ENCODE measurements around the gene TCF4.

Gene TCF4

GRCh38 chr18:55402731-55403405, 185.1 kb downstream of the TCF4 start:
- peak overlapping the region; percentile 43 for H2AFZ ChIP-seq (ENCODE audit: low read length, unreplicated experiment)
- H3K4me3 ChIP-seq (ENCODE audit: low read depth, low read length): peak overlapping the region; percentile 84
- peaks cover 42% of the 10 kb centered on the region for H3K4me1 ChIP-seq (ENCODE audit: control insufficient read depth, insufficient read depth, low read length, unreplicated experiment)
- H3K79me2 ChIP-seq (ENCODE audit: control insufficient read depth, insufficient read depth, low read length, unreplicated experiment): peaks cover 68% of the 10 kb centered on the region
- H3K36me3 ChIP-seq (ENCODE audit: insufficient read depth, low read length): no peaks in the 10 kb centered on the region
- H3K27me3 ChIP-seq (ENCODE audit: insufficient read depth, low read length): no peaks in the 10 kb centered on the region
- H3K27ac ChIP-seq (ENCODE audit: low read depth, low read length): peak overlapping the region; percentile 75

DNA sequence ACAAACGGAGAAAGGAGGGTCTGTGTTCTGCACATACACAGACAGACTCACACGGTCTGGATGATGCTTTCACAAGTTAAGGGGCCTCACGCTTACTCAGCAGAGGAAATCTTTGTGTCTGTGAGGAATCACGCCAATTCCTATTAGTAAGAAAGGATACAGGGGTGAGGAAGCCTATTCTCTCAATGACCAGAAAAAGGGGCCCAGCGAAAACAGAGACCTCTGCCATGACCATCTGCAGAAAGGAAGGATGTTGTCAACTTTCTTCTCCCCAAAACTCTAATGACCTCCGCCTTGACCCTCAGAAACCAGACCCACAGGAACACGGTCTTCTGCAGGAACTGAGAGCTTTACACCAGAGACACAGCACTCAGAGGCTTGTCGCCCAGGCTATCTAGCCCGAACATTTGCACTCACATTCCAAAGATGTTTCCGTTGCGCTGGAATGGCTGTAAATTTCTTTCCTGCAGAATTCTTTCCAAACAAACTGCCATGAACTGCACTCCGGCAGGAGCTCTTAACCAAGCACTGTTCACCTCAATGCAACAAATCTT, 186.3 kb downstream of the TCF4 start:
- peak overlapping the region; percentile 70 for H2AFZ ChIP-seq (ENCODE audit: low read length, unreplicated experiment)
- H3K79me2 ChIP-seq (ENCODE audit: control insufficient read depth, insufficient read depth, low read length, unreplicated experiment): peaks cover 68% of the 10 kb centered on the region
- H3K4me1 ChIP-seq (ENCODE audit: control insufficient read depth, insufficient read depth, low read length, unreplicated experiment): peaks cover 42% of the 10 kb centered on the region
- peak overlapping the region; percentile 84 for H3K4me3 ChIP-seq (ENCODE audit: low read depth, low read length)
- no peaks in the 10 kb centered on the region for H3K27me3 ChIP-seq (ENCODE audit: insufficient read depth, low read length)
- peak overlapping the region; percentile 75 for H3K27ac ChIP-seq (ENCODE audit: low read depth, low read length)
- H3K36me3 ChIP-seq (ENCODE audit: insufficient read depth, low read length): no peaks in the 10 kb centered on the region

GRCh38 chr18:55400590-55401541, 187.1 kb downstream of the TCF4 start:
- peaks cover 38% of the 10 kb centered on the region for H3K4me1 ChIP-seq (ENCODE audit: control insufficient read depth, insufficient read depth, low read length, unreplicated experiment)
- H3K4me3 ChIP-seq (ENCODE audit: low read depth, low read length): peak overlapping the region; percentile 84
- H3K27me3 ChIP-seq (ENCODE audit: insufficient read depth, low read length): no peaks in the 10 kb centered on the region
- peaks cover 62% of the 10 kb centered on the region for H3K79me2 ChIP-seq (ENCODE audit: control insufficient read depth, insufficient read depth, low read length, unreplicated experiment)
- peak overlapping the region; percentile 75 for H3K27ac ChIP-seq (ENCODE audit: low read depth, low read length)
- H3K36me3 ChIP-seq (ENCODE audit: insufficient read depth, low read length): no peaks in the 10 kb centered on the region
- H2AFZ ChIP-seq (ENCODE audit: low read length, unreplicated experiment): peak overlapping the region; percentile 70

DNA sequence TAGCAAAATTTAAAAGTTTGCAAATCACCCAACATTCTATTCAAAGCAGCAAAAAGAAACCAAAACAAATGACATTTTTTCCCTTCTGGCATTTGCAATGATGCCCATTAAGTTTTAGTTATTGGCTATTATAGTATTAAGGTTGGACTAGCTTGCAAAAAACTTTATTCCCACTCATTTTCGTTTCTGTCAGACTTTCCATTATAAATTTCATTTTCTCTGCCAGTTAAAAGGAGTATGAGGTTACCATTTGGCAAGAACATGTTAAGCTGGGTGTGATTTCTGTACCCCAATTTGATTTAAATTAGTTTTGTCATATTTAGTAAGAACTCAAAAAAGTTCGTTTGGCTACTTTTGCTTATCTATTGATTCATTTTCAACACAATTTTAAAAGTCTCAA, 187.9 kb downstream of the TCF4 start:
- Histone ChIP-seq H3K79me2 (ENCODE audit: control insufficient read depth, insufficient read depth, low read length, unreplicated experiment) (peaks cover 63% of the 10 kb centered on the region), H3K27ac (ENCODE audit: low read depth, low read length) (peak overlapping the region; percentile 75; the same call in 1 of the 2 replicates), H3K36me3 (ENCODE audit: insufficient read depth, low read length) (no peaks in the 10 kb centered on the region), H2AFZ (ENCODE audit: low read length, unreplicated experiment) (no peak overlapping the region), H3K27me3 (ENCODE audit: insufficient read depth, low read length) (no peaks in the 10 kb centered on the region), H3K4me1 (ENCODE audit: control insufficient read depth, insufficient read depth, low read length, unreplicated experiment) (peaks cover 31% of the 10 kb centered on the region), H3K4me3 (ENCODE audit: low read depth, low read length) (peak overlapping the region; percentile 84)

GRCh38 chr18:55398858-55399257, 189.1 kb downstream of the TCF4 start:
- no peak overlapping the region for H2AFZ ChIP-seq (ENCODE audit: low read length, unreplicated experiment)

DNA sequence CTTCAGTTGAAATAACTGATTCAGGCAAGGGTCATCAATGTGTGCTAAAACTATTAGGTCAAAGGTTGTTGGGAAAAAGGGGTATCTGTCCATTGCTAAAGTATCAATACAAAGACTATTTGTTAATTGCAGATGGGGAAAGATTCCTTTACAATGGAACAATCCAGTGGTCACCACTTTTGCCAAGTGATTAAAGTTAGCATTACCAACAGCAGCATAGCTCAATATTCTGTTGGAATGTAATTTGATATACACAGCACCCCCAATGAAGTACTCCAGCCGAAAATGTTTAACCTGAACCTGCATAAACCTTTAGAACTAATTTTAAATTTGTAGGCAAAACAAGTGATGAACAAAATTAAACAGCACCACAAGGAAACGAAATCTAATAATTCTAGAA, 191.0 kb downstream of the TCF4 start:
- Histone ChIP-seq H3K27ac (ENCODE audit: low read depth, low read length) (no peak overlapping the region), H3K27me3 (ENCODE audit: insufficient read depth, low read length) (no peaks in the 10 kb centered on the region), H3K4me3 (ENCODE audit: low read depth, low read length) (no peak overlapping the region), H2AFZ (ENCODE audit: low read length, unreplicated experiment) (no peak overlapping the region), H3K79me2 (ENCODE audit: control insufficient read depth, insufficient read depth, low read length, unreplicated experiment) (peaks cover 49% of the 10 kb centered on the region), H3K36me3 (ENCODE audit: insufficient read depth, low read length) (no peaks in the 10 kb centered on the region), H3K4me1 (ENCODE audit: control insufficient read depth, insufficient read depth, low read length, unreplicated experiment) (peaks cover 14% of the 10 kb centered on the region)

More at GRCh38 chr18:55398858-55399257, 189.1 kb downstream of the TCF4 start:
- Histone ChIP-seq H3K27ac (ENCODE audit: low read depth, low read length) (no peak overlapping the region), H3K4me3 (ENCODE audit: low read depth, low read length) (peak overlapping the region; percentile 84), H3K4me1 (ENCODE audit: control insufficient read depth, insufficient read depth, low read length, unreplicated experiment) (peaks cover 19% of the 10 kb centered on the region), H3K79me2 (ENCODE audit: control insufficient read depth, insufficient read depth, low read length, unreplicated experiment) (peaks cover 55% of the 10 kb centered on the region), H3K36me3 (ENCODE audit: insufficient read depth, low read length) (no peaks in the 10 kb centered on the region), H3K27me3 (ENCODE audit: insufficient read depth, low read length) (no peaks in the 10 kb centered on the region)

GRCh38 chr18:55396267-55396905, 191.6 kb downstream of the TCF4 start:
- Histone ChIP-seq H3K27ac (ENCODE audit: low read depth, low read length) (no peak overlapping the region), H2AFZ (ENCODE audit: low read length, unreplicated experiment) (no peak overlapping the region), H3K36me3 (ENCODE audit: insufficient read depth, low read length) (no peaks in the 10 kb centered on the region), H3K27me3 (ENCODE audit: insufficient read depth, low read length) (no peaks in the 10 kb centered on the region), H3K79me2 (ENCODE audit: control insufficient read depth, insufficient read depth, low read length, unreplicated experiment) (peaks cover 48% of the 10 kb centered on the region), H3K4me1 (ENCODE audit: control insufficient read depth, insufficient read depth, low read length, unreplicated experiment) (peaks cover 14% of the 10 kb centered on the region), H3K4me3 (ENCODE audit: low read depth, low read length) (no peak overlapping the region)

DNA sequence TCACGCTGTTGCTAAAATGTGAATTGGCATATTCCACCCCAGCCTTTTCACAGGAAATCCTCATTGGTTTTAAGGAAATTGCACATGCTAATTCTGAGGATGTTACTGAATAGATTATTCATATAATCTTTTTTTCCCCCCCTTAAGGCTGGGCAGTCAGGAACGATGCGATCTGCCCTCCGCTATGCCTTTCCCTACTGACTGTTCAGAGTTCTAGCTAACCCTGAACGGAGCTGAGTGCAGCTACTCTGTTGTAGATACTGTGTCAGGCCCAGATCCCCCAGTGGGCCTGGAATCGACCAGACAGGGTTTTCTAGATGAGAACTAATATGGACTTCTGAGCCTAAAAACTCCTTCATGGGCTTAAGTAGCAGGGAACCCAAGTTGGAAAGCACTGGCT, 192.2 kb downstream of the TCF4 start:
- no peaks in the 10 kb centered on the region for H3K36me3 ChIP-seq (ENCODE audit: insufficient read depth, low read length)
- no peaks in the 10 kb centered on the region for H3K27me3 ChIP-seq (ENCODE audit: insufficient read depth, low read length)
- no peak overlapping the region for H3K4me3 ChIP-seq (ENCODE audit: low read depth, low read length)
- H3K4me1 ChIP-seq (ENCODE audit: control insufficient read depth, insufficient read depth, low read length, unreplicated experiment): peaks cover 14% of the 10 kb centered on the region
- H2AFZ ChIP-seq (ENCODE audit: low read length, unreplicated experiment): no peak overlapping the region
- H3K27ac ChIP-seq (ENCODE audit: low read depth, low read length): no peak overlapping the region
- peaks cover 42% of the 10 kb centered on the region for H3K79me2 ChIP-seq (ENCODE audit: control insufficient read depth, insufficient read depth, low read length, unreplicated experiment)

GRCh38 chr18:55390898-55391297, 197.1 kb downstream of the TCF4 start:
- Histone ChIP-seq H3K79me2 (ENCODE audit: control insufficient read depth, insufficient read depth, low read length, unreplicated experiment) (peaks cover 15% of the 10 kb centered on the region), H3K27me3 (ENCODE audit: insufficient read depth, low read length) (no peaks in the 10 kb centered on the region), H3K27ac (ENCODE audit: low read depth, low read length) (no peak overlapping the region), H3K4me3 (ENCODE audit: low read depth, low read length) (no peak overlapping the region), H2AFZ (ENCODE audit: low read length, unreplicated experiment) (no peak overlapping the region), H3K4me1 (ENCODE audit: control insufficient read depth, insufficient read depth, low read length, unreplicated experiment) (no peaks in the 10 kb centered on the region), H3K36me3 (ENCODE audit: insufficient read depth, low read length) (no peaks in the 10 kb centered on the region)
